Fibroblast of upper back skin (primary cell): Measurements from ENCODE around the gene BRINP3.

Experiments
- DNase-seq: peaks from one replicate; pipeline ENCODE4 v3.0.0-alpha.2; 2013

BRINP3 gene

DNA sequence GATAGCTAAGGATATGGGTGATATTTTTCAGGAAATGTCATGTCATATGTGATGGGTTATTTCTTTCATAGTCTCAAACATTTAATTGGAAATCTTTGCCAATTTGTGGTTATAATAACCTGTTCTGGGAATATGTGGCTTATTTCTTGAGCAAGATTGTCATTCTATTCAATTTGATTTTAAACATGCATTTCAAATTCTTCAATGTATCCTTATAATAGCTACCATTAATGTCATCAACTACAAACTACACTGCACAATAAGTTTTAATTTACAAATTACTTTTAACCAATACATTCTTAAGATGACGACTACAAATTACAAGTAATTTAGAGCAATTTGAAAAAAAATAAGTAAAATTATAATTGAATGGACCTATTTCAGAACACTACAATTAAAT is 164.9 kb downstream of the BRINP3 start:
- DNase-seq = no peak

DNA sequence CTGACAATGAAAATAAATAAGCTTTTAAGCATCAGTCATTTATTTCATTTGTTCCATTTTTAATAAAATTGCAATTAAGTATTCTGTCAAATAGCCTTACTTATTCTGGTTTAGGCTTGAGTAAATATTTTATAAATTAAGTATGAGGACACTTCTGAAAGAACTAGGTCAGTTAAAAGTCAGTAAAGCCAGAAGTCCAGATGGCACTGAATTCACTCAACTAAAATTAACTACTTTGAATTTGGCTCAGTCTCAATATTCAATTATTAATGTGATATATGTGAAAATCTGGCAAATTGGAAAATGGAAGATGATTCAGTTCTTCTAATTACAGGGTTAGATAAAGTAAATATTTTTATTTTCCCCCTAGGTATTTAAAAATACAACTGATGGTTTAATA is 174.2 kb downstream of the BRINP3 start:
- no peak for DNase-seq

DNA sequence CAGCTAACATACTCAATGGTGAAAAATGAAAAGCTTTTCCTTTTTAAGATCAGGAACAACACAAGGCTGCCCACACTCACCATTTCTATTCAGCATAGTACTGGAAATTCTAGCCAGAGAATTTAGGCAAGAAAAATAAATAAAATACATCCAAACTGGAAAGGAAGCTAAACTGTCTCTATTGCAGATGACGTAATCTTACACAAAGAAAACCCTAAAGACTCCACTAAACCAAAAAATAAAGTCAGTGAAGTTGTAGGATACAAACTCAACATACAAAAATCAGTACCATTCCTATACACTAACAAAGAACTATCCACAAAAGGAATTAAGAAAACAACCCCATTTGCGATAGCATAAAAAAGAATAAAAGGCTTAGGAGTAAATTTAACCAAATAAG is 181.2 kb downstream of the BRINP3 start:
- DNase-seq = no peak

DNA sequence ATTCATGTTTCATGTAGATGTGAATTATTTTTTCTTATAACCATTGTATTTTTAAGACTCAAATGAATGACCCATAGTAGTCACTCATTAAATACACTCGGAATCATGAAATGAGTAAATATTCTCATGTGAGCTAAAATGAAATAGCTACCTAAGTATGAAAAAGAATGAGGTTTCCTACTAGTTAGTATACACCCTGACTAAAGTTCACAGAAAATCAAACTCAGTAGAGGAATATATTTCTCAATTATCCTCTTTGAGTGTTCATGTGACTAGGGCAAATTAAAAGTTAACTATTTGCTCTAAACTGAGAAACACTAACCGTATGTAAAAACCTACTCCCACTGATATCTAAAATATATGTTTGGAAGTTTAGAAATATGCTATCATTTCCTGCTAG is 187.8 kb downstream of the BRINP3 start:
- no peak for DNase-seq

DNA sequence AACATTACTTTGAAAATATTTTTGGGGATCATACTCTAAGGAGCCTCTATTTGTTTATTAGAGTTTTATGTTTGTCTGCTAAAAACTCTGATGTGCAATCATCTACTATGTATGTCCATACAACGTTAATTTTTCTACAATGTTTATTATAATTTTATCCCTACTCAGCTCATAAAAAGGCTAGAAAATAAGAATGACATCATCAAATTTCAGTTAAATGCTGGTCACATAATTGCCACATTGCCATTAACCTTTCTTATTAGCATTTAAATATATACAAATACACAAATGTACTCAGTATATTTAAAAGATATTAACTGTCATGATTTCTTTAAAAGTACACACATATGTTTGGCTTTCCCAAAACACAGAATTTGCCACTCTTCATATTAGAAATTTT is 191.6 kb downstream of the BRINP3 start:
- no peak for DNase-seq

DNA sequence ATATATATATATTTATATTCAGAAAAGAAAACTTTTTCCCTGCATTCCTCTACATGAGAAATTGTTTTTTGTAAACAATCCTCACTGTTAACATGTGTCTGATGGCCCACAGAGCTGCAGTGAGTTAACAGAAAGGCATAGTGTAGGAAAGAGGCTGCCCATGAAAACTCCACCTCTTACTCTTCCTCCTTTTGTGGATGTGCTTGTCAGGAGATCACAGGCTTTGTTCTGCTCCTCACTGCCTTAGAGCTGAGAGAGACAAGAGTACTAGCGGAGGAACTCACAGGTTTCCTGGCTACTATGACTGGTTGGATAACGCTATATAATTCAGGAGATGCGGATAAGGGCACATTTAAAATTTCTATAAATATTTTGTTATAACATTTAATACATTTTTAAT is 200.6 kb downstream of the BRINP3 start:
- no peak for DNase-seq

DNA sequence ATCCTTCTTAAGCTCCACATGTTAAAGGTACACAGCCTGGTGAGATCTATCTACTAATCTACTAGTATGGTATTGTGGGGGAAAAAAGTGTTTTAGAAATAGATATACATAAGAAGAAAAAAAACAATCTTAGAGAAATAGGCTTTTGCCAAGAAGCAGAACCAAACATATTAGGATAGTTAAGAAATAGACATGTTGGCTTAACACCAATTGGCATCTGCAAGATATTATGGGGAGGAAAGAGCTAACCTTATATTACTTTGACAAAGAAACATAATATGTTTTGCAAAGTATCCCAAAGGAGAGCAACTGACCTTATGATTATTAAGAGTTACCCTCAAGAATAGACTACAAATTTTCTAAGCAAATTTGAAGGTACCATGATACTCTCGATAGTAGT is 202.9 kb downstream of the BRINP3 start:
- no peak for DNase-seq

DNA sequence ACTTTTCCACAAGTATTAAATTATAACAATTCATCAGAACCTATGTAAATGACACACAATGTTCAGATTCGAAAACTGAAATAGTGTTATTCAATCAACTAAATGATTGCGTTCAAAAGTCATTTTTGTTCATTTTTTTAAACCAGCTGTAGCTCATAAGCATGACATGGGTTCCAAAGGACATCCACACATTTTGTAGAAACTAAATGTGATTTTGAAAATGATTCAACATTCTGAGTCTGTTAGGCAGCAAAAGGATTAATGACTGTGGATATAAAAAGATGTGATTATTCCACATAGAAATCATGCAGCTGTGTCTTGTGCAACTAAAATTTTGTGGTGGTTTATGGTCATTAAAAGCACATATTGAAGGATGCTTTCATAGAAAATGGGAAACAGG is 204.5 kb downstream of the BRINP3 start:
- DNase-seq = no peak

DNA sequence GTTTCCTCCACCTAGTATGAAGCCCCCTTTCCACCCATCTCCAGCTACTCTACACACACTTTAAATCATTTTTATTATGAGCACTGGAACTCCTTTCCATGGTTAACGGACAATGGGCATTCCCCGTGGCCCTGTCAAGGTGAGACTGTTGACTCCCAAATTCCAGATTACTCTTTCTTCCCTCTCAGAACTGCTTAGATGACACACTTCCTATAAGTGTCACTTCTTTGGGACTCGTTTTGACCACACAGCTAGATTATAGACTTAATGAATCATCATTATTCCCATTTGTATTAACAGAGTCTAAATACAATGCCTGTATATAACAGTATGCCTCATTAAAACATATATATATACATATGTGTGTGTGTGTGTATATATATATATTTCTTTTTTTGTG is 215.1 kb downstream of the BRINP3 start:
- DNase-seq = no peak

DNA sequence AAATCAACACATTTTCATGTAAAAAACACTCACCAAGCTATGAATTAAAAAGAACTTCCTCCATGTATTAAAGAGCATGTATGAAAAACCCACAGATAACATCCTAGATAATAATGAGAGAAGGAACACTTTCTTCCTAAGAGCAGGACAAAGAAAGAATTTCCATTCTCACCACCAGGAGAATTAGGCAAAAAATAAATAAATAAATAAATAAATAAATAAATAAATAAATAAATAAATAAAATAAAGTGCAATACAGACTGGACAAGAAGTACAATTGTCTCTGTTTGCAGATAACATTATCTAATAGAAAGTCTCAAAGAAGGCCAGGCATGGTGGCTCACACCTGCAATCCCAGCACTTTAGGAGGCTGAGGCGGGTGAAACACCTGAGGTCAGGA is 218.2 kb downstream of the BRINP3 start:
- no peak for DNase-seq

DNA sequence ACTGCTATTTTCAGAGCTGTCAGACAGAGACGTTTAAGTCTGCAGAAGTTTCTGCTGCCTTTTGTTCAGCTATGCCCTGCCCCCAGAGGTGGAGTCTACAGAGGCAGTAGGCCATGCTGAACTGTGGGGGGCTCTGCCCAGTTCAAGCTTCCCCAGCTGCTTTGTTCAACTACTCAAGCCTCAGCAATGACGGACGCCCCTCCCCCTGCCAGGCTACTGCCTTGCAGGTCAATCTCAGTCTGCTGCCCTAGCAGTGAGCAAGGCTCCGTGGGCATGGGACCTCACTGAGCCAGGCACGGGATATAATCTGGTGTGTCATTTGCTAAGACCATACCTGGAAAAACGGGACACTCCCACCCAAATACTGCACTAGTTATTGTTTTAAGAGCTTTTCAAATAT is 219.7 kb downstream of the BRINP3 start:
- no peak for DNase-seq

DNA sequence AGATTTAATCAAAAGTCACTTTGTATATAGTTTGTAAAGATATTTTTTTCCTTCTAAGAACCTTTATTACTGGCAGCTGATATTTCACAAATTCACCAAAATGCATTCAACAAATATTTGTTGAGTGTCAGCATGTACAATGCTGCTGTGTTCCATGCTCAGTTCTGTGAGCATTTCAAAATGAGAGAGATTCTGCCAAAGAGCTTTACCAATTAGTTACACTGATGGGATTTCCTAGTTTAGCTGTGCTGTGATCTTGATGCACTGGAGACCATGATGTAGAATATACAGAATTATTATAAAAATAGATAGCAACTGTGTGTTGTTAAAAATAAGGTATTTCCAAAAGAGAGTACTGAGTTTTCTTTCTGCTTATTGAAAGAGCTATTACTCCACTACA is 225.6 kb downstream of the BRINP3 start:
- no peak for DNase-seq

DNA sequence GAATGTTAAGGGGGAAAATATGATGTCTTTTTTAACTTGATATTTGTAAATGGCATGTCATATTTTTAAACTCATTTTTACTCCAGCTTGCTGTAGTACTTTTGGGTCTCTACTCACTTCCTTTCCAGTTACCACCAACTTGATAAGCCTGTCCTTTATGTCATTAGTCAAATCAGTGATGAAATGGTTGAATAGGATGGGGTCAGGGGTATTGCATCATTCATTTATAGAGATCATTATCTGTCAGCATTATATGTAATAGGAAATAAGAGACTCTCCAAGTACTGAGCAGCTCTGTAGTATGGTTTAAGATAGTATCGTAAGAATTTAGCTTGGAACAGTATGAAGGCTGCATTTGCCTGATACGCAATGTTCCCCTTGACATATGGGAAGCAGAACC is 227.3 kb downstream of the BRINP3 start:
- DNase-seq = no peak

DNA sequence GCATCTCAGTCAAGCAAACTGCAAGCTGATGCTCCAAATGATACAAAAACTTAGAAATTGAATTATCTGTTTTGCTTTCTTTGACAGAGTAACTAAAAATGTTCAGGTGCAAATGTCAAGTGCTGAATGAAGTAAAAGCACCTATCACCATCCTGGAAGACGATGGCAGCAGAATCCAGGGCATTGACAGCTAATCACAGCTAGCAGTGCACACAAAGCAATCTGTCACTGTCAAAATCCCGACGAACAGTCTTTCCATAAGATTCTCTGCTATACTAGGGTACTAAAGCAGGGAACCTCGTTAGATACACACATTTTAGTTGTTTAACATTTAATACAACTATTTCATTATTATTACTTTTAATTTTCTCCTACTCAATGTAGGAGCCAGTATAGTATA is 233.3 kb downstream of the BRINP3 start:
- no peak for DNase-seq

DNA sequence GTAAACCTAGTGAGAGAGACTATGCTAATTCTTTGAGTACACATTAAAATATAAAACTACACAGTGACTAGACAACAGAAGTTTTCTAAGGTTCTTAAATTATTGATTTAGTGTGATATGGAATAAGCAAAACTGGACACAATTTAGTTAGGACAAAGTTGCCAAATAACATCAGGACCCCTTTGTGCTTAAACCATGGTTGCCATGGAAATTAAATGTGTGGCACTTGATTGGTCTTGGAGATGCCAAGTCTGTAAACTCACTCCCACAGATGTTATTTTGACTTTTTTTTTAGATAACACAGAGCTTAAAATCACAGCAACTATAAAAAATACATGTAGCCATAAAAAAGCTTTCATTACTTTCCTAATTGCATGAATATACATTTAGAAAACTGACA is 234.6 kb downstream of the BRINP3 start:
- no peak for DNase-seq

DNA sequence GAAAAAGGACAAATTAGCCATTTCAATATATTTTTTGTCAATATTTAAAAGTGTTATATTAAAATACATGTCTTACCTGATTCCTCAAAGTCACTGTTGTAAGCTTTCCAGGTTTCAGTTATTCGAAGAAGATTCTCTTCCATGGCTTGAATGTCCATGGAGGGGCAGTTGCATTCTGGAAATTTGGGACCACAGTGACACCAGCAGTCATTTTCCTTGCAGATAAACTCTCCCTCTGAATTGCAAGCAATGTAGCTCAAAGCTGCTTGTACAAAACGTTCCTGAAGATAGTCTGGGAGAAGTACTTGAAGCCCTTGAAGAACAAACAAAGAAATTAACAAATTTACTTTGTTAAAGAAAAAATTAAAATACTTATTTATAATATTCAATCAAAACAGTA is 251.7 kb downstream of the BRINP3 start:
- DNase-seq = peak; percentile 3

DNA sequence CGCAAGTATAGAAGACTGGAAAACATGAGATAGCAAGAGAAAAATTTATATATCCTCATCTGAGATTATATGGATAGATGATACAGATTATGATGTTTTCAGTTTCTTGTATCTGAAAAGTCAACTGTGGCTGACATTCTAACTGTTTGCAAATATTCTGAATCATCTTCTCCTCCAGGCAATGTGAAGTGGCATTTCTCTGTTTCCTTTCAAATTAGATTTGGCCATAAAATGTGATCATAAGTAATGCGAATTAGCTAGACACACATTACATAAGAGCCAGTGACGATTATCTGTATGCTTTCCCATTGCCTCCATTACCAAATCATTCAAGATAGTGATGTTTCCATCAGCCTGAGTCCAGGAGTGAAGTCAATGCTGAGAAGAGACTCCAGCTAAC is 265.2 kb downstream of the BRINP3 start:
- DNase-seq = no peak

DNA sequence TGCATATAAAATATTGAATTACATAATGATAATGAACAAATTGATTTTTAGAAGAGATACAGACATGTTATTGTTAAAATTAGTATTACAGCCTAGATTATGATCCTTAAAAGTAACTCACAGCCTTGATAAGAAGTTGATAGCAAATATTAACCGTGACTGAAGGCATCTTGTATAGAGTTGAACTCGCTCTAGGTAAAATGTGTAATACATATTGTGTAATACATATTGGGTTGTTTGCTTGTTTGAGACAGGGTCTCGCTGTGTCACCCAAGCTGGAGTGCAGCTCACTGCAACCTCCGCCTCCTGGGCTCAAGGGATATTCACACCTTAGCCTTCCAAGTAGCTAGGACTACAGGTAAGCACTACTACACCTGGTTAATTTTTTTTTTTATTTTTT is 269.9 kb downstream of the BRINP3 start:
- no peak for DNase-seq

DNA sequence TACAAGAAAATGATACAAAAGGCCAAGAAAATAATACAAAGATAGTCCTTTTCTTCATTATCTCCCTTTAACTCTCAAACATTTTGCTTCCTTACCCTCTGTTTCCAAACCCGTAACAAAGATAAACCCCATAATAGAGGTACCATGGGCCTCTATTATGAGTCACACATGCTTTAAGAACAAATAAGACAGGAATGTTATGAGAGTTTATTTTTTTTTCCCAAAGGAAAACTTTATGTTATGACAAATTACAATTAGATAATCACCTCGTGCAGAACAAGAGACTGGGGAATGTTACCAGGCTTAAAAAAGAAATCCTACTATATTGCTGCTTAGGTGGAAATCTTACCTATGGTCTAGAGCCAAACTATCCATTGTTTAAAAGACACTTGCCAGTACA is 272.0 kb downstream of the BRINP3 start:
- peak; percentile 1 for DNase-seq

DNA sequence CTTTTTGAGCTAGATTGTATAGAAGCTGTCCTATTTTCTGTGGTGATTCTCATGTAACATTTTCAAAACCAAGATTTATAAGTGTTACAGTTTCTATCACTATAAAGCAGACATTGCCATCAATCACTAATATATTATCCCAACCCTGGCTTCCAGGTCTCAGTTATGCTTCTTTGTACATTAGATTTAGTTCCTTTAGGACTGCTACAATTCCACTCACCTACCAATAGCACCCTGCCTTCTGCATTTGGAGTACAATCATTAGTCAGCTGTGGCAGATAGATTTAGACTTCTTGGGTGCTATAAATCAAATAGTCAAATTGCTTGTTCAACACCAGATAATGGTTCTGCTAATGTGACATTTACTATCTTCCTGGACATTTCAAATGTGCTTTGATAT is 281.6 kb downstream of the BRINP3 start:
- DNase-seq = no peak

DNA sequence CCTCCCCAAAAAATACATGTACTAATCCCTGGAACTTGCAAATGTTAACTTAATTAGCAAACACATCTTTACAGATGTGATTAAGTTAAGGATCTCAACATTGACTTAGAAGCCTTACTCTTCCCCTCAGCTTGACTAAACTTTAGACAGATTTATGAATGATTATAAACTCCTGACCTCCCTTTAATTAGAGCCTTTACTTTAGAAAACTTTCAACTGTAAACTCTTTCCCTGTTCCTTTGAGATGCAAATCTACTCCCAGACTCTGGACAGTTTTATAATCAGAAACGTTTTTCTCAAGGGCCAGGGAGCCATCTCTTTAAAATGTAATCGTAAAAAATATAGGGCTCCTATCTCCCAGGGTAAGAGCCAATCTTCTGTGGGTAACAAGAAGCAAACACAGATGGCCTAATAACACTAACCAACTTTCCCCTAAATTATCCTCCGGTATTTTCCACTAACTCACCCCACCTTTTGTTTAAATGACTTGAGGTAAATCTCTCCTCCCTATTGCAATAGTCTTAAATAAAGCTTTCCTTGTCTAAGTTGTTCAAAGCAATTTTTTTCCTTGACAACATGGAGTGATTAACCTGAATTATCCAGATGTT is 284.1 kb downstream of the BRINP3 start:
- DNase-seq = no peak

DNA sequence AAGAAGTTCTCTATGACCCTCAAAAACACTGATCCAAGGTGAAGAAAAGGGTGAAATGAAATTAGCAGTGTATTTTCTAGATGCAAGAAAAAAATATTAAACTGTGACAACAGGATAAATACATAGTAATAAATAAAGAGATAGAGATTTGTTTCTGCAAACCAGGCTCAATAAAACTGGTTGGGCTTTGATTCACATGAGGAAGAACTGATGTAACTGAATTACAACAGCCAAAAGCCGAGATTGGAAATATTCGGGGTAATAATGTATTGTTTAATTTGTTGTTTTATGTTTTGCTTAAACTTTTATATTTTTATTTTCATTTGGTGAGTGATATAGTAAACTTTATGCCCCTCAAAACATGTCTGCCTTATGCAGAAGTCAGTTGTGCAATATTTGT is 285.0 kb downstream of the BRINP3 start:
- DNase-seq = no peak

DNA sequence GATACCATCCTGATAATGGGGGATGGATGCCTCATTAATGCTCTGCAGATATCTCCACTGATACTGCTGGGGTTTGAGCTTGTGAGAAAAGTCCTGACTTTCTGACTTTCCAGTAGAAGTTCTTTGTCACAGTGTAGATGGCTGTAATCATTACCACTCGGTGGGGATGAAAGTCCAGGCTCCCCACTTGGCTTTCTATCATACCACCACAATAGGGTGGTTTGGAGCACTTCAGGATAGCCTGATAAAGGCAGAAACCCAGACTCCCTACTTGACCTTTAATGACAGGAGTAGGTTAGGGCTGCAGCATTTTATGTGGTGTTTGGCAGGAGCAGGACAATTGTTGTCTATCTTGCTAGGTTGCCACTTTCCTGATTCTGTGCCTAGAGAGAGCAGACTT is 294.1 kb downstream of the BRINP3 start:
- DNase-seq = no peak

DNA sequence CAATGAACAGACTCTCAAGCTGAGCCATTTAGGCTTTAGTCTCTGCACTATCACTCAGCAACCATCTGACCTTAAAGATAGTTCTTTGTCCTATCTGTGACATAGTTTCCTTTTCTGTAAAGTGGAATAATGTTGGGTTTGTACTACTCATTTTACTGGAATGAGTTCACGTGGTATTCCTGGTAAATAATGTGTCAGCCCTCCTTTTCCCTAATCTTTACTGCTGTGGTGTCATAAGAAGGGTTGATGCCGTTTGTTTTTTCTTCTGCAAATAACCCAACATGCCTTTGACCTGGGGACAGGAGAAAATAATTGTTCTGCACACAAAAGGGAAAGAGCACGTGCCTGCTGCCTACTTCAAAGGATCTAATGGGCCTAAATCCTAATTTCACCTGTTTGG is 297.8 kb downstream of the BRINP3 start:
- peak; percentile 16 for DNase-seq

DNA sequence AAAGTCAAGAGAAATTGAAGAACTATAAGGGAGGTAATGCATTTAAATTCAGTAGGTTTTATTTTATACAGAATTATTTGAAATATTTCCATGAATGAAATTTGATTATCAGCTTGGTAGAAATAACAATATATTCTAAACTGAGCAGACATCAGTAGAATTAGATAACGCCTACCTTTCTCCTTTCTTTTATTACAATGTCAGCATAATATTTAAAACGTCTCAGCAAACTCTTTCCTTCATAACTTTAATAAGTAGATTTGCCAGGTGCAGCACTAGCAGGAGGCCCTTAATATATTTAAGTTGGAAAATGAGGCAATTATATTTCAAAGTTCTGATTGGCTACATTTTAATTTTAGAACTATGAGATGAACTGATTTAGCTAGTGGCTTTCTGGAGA is 298.8 kb downstream of the BRINP3 start:
- no peak for DNase-seq

DNA sequence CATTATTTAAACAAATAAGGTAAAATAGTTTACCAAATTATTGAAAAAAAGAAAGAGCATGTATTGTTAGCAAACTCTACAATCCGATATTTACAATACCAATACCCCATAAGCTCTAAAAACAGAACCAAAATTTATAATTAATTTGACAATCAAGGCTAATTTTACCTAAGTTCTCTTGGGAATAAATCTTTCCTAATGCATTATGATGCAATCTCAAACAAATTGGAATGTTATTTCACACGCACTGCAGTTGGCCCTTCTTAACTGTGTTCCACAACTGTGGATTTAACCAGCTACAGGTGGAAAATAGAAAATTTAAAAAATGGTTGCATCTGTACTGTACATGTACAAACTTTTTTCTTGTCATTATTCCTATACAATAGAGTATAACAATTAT is 300.1 kb downstream of the BRINP3 start:
- DNase-seq = no peak
